ENCODE data around the gene KLF6. TPM values are rescaled to one million over a fixed set of nuclear protein-coding genes. Genes with fewer than 3 reads are reported as not detected.

Gene KLF6
- total and polyA plus RNA-seq, 11 donors: 15.2 to 106 (median 52.2) TPM

DNA sequence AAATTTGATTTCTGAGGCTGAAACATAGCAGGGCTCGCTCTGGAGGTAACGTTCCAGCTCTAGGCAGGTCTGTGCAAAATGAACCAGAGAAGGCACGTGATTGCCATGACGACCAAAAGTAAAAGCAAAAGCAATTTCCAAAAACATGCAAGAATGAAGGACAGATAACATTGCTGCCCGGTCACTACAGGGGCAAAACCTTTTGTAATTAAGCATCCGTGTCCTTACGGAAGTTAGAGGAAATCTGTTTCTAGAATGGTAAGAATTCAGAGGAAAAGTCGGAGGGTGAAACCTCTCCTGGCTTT is 2.9 kb downstream of the KLF6 start:
- 2 to 14% (median 5%) methylated on average over 8 of the region's 8 CpGs for WGBS, 4 donors

DNA sequence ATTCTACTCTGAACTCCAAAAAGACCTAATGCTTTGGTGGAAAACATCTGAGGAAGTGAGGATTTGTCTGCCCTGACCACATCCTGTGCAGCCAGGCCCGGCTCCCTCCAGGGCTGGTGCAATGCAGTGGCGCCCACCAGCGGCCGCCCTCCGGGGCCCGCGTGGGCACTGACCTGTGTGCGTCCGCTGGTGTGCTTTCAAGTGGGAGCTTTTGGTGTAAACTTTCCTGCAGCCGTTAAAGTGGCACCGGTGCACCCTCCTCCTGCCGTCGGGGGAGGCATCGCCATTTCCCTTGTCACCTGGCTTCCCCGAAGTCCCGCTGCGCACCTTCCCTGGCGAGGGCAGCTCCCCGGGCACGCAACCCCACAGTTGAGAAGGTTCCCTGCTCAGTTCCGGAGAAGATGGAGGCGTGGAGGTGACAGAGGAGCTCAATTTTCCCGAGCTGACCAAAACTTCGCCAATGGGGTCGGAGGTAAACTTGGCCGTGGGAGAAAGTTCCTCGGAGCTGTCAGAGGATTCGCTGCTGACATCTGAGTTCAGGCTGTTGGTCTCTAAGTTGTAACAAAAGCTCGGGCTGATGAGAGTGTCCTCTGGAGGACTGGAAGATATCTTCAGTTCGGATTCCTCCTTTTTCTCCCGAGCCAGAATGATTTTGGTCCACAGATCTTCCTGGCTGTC is 3.4 kb downstream of the KLF6 start:
- Histone ChIP-seq H3K27me3 (no peaks in the 10 kb centered on the region), H3K4me1 (peaks cover 16 to 69% (median 57%) of the 10 kb centered on the region in 12 donors), H3K9me3 (no peaks in the 10 kb centered on the region), H3K27ac (peak overlapping the region; percentile 96 to 100 (median 100)), H3K36me3 (peaks cover 0 to 60% (median 54%) of the 10 kb centered on the region in 9 donors), H3K4me3 (peak overlapping the region; percentile 28 to 100 (median 96))
- intact Hi-C loops (cut with DNase I): loop anchor here (2.0 to 10.0 kb wide), 35 partner anchors 29 to 991 kb away; no protein-coding TSS in a partner anchor
- no peak for TF ChIP-seq POLR2A (IDR thresholded peaks at IDR 0.05)
- TF ChIP-seq, protein P1, sequence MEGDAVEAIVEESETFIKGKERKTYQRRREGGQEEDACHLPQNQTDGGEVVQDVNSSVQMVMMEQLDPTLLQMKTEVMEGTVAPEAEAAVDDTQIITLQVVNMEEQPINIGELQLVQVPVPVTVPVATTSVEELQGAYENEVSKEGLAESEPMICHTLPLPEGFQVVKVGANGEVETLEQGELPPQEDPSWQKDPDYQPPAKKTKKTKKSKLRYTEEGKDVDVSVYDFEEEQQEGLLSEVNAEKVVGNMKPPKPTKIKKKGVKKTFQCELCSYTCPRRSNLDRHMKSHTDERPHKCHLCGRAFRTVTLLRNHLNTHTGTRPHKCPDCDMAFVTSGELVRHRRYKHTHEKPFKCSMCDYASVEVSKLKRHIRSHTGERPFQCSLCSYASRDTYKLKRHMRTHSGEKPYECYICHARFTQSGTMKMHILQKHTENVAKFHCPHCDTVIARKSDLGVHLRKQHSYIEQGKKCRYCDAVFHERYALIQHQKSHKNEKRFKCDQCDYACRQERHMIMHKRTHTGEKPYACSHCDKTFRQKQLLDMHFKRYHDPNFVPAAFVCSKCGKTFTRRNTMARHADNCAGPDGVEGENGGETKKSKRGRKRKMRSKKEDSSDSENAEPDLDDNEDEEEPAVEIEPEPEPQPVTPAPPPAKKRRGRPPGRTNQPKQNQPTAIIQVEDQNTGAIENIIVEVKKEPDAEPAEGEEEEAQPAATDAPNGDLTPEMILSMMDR (IDR thresholded peaks at IDR 0.05): peak; percentile 37 to 73 (median 60)
- peak in 1 of 4 donors; percentile 22 for ATAC-seq
- DNase-seq: peak; percentile 62 to 84 (median 72)
- 16 to 37% (median 24%) methylated on average over 25 to 31 of the region's 31 CpGs for WGBS, 4 donors

More for the DNA sequence above, 2.9 kb downstream of the KLF6 start:
- TF ChIP-seq, protein P1 (IDR thresholded peaks at IDR 0.05): no peak
- no peak for TF ChIP-seq POLR2A (IDR thresholded peaks at IDR 0.05)
- DNase-seq (no peak), ATAC-seq (no peak)
- Histone ChIP-seq H3K4me3 (peak overlapping the region; percentile 28 to 100 (median 96)), H3K36me3 (peaks cover 0 to 55% (median 49%) of the 10 kb centered on the region in 9 donors), H3K27ac (peak overlapping the region; percentile 96 to 100 (median 100)), H3K9me3 (no peaks in the 10 kb centered on the region), H3K27me3 (no peaks in the 10 kb centered on the region), H3K4me1 (peaks cover 16 to 67% (median 52%) of the 10 kb centered on the region in 12 donors)
- intact Hi-C loops (cut with DNase I): loop anchor here (2.0 to 10.0 kb wide), 35 partner anchors 29 to 990 kb away; no protein-coding TSS in a partner anchor

DNA sequence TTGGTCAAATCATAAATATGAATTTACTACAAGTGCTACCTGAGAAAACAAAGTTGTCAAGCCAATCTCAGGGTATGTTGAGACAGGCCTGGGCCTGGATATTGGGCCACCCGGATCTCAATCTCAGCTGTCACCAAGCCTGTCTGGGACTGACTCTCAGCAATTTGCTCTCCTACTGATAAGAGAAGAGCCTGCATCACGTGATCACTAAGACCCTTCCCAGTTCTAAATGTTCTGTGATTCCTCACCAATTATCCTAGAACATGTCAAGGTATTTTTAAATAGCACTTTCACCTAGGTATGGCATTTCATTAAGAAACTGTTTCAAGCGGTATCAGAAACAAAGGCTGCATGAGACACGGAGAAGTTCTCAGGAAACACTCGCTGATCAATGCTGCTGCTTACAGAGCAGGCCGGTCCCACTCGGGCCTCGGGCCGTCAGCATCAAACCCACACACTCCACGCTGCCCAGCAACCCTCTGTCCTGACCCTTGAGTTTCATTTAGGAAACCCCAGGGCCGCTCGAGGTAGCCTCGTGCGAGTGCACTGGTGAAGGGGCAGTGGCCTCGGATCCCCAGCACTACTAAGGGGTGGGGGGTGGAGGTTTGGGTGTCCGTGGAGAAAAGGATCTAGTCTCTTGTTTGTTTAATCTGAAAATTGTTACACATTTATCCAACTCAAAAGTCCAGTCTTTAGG is 4.1 kb downstream of the KLF6 start:
- Histone ChIP-seq H3K27me3 (no peaks in the 10 kb centered on the region), H3K4me1 (peaks cover 17 to 69% (median 59%) of the 10 kb centered on the region in 12 donors)
- no peak for DNase-seq

More for the DNA sequence above, 4.1 kb downstream of the KLF6 start:
- no peak for ATAC-seq
- peak overlapping the region; percentile 28 to 100 (median 96) for H3K4me3 ChIP-seq
- intact Hi-C loops (cut with DNase I): loop anchor here (2.0 to 10.0 kb wide), 32 partner anchors 34 to 991 kb away; no protein-coding TSS in a partner anchor
- peak overlapping the region; percentile 96 to 100 (median 100) for H3K27ac ChIP-seq
- 4 to 18% (median 13%) methylated on average over 16 of the region's 16 CpGs for WGBS, 4 donors
- no peaks in the 10 kb centered on the region for H3K9me3 ChIP-seq
- peaks cover 0 to 67% (median 59%) of the 10 kb centered on the region in 9 donors for H3K36me3 ChIP-seq
- TF ChIP-seq, protein P1 (IDR thresholded peaks at IDR 0.05): no peak
- TF ChIP-seq POLR2A (IDR thresholded peaks at IDR 0.05): no peak

All from heart left ventricle (tissue), 16 donors.